Activated T-cell treated with anti-CD3 and anti-CD28 coated beads for 1 hour (primary cell): Measurements from ENCODE around the gene CNPY3.
"Not testable (repeated sequence)": the region's sequence is repeated elsewhere in the genome, so short reads cannot be mapped to it uniquely, and the experiment has no call there.

ENCODE experiments used
- DNase-seq: peaks from one replicate; pipeline ENCODE4 v3.0.0-alpha.2; 2020; ENCODE audit warnings: low read depth

Gene CNPY3

DNA sequence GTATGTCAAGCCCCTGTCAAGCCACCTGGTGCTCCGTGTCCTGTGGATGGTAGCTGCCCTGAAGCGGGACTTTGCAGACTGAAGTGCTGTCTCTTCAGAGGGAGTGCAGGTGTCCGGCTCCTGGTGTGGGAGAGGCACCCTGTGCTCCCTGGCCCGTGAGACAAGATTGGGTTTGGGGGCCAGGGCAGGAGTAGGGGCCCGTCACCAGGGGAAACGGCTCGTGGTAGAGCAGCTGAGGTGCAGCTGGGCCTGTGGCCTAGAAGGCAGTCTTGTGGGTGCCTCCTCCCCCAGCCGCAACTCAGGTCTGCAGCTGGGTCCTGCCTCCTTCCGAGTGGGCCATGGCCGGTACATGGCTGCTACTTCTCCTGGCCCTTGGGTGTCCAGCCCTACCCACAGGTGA is 13.5 kb upstream of the CNPY3 start, which contains the start of gene PTCRA:
Gene PTCRA (plus strand): TSS at position 322 of the 400 bp plus-strand sequence. CDS start 17 bp downstream, at position 339.
- DNase-seq = no peak

DNA sequence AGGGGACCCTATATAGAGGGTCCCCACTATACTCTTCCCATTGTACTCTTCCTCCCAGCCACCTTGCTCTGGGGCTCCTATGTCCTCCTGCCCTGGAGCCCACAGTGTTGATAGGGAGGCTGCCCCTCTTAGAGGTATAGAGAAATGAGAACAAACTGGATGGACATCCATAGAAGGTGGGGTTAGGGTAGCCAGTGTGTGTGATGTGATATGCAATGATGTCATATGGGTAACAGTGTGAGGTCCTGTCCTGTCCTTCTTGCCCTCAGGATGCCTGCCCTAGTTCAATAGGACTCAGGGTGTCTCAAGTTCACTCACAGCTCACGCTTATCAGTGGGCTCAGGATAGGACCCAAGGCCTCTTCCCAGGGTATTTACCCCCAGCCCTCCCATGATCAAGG is 13.0 kb upstream of the CNPY3 start:
- no peak for DNase-seq

DNA sequence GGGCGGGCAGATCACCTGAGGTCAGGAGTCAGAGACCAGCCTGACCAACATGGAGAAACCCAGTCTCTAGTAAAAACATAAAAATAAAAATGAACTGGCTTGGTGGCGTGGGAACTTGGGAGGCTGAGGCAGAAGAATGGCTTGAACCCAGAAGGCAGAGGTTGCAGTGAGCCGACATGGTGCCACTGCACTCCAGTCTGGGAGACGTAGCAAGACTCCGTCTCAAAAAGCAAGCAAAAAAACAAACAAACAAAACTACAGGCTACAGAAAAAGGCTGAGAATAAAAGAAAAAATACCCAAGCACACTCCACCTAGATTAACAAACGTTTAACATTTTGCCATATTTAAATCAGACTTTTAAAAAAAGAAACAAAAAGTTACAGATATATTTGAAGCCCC is 7.5 kb upstream of the CNPY3 start:
- no peak for DNase-seq

DNA sequence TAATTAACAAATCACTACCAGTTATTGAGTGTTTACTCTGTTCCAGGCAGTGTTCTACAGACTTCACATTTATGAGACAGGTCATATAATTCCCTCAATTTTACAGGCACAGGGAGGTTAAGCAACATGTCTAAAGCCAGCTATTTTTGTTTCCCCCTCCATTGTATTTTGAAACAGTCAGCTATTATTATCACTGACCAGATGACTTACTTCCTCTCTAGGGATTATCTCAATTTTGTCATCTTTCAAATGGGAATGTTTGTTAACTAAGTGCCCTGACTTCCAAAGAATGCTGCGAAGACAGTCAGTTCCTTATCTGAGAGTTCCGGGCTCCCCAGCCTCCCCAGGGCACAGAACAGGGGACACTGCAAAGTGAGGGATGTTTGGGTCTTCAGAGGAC is 5.6 kb upstream of the CNPY3 start:
- no peak for DNase-seq

DNA sequence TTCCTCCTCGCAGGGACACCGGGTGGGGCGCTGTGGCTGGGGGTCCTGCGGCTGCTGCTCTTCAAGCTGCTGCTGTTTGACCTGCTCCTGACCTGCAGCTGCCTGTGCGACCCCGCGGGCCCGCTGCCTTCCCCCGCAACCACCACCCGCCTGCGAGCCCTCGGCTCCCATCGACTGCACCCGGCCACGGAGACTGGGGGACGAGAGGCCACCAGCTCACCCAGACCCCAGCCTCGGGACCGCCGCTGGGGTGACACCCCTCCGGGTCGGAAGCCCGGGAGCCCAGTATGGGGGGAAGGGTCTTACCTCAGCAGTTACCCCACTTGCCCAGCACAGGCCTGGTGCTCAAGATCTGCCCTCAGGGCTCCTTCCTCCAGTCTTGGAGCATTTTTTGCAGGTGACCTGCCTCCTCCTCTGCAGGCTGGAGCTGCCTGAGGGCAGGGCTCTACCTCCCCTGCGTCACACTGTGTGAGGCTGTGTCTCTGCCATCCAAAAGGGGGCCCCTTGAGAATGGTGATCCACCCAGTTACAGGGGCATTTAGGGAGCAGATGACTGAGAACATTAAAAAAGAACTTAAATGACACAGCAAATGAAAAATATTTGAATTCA is 3.9 kb upstream of the CNPY3 start:
- DNase-seq = no peak

DNA sequence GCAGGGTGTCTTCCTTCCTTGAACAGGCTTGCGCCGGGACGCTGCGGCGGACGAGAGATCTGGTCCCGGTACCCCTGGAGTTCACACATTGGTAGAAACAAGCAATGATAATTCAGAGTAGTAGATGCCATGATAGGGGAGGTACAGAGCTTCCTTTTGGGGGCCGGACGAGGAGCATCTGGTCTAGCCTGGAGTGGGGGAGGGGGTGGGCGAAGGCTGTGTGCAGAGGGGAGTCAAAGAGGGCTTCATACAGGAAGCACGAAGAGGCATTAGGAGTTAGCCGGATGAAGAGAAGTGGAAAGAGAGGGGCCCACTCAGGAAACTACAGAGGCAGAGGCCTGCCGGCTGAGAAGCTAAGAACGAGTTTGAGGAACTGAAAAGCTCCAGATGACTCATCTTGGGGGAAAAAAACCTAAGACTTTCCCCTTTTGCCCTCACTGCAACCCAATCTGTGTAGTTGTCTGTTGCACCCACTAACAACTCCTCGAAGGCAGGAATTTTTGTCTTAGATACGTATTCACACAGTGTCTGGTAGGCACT is 611 bp downstream of the CNPY3 start:
- peak; percentile 29 for DNase-seq

DNA sequence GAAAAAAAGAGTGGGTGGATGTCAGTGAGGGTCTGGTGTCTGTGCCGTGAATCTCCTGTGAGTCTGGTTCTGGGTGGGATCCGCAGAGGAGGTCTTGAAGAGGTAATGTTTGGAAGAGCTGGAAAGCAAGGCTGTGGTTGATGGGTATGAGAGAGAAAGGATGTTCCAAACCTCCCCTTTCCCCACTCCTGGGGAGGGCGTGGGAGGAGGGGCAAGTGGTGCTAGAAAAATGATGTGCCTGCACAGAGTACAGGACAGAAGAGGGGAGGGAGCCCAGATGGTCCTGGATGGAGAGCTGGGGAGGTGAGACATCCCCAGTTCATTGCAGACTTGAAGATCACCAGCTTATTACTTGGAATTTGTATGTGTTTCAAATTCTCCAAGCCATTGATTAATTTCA is 3.1 kb downstream of the CNPY3 start:
- no peak for DNase-seq

DNA sequence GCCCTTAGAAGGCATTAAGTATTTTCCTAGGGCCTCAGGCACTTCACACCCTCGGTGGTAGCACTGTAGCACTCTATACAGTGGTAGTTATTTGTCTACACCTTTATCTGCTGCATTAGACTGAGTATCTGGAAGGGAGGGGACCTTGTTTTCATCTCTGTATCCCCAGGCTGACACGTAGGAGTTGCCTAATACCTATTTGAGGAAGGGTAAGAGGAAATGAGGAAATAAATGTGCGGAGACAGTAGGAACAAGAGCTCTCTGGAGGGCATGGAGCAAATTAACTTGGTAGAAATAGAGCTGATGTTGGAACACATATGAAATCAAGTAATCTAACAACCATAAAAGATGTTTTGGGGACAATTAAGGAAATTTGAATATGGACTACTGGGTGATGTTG is 3.9 kb downstream of the CNPY3 start:
- no peak for DNase-seq

DNA sequence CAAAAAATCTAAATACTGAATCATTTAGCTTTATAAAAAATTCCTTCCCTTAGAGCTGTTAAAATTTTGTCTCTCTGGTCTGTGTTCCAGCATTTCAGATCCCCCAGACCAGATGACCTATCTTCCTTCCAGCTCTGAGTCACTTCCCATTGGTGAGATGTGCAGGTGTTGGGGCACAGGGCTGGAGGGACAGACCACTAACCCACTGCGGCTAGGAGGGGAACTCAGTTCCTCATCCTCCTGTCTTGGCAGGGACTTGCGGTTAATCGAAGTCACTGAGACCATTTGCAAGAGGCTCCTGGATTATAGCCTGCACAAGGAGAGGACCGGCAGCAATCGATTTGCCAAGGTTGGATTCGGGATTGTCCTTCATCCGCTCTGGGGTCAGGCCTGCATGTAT is 6.0 kb downstream of the CNPY3 start:
- DNase-seq = no peak

DNA sequence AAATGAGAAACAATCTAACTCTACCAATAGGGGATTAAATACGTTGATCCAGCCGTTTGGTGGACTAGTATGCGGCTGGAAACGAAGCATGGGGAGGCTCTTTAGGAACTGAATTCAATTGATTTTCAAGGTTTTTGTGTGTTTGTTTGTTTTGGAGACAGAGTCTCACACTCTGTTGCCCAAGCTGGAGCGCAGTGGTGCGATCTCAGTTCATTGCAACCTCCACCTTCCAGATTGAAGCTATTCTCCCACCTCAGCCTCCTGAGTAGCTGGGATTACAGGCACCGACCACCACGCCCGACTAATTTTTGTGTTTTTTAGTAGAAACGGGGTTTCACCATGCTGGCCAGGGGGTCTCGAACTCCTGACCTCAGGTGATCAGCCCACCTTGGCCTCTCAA is 7.1 kb downstream of the CNPY3 start:
- DNase-seq = no peak

DNA sequence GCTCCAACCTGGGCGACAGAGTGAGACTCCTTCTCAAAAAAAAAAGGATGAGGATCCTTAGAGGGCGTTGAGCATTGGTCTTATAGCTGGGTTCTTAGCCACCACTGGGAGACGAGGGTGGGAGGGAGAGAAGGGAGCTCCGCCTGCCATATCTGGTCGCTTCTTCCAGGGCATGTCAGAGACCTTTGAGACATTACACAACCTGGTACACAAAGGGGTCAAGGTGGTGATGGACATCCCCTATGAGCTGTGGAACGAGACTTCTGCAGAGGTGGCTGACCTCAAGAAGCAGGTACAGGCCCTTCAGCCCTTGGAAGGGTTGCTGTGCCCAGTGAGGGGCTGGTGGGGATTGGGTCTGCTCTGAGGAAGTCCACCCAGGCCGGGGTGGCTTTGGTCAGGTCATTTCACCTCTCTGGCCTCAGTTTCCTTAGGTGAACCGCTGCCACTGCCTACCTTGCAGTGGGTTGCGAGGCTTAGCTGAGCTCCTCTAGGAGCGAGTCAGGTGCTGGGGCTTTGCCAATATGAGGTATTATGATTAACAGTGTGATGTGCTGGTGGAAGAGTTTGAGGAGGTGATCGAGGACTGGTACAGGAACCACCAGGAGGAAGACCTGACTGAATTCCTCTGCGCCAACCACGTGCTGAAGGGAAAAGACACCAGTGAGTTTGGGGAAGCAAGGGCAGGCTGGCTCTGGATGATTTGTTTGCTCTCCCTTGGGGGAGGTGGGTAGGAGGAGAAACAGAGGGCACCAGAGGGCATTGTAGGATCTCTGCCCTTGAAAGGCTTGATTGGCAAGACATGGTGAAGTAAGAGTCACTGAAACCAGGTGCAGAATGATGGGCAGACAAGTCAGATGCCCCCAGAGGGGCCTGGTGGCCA is 8.5 kb downstream of the CNPY3 start:
- no peak for DNase-seq

DNA sequence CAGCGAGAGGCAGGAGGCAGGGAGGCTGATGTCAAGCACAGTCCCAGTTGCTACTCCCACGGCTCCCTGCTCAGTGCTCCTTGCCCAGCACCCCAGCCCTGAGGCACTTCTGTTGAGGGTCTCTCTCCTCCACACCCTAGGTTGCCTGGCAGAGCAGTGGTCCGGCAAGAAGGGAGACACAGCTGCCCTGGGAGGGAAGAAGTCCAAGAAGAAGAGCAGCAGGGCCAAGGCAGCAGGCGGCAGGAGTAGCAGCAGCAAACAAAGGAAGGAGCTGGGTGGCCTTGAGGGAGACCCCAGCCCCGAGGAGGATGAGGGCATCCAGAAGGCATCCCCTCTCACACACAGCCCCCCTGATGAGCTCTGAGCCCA is 9.1 kb downstream of the CNPY3 start:
- no peak for DNase-seq

DNA sequence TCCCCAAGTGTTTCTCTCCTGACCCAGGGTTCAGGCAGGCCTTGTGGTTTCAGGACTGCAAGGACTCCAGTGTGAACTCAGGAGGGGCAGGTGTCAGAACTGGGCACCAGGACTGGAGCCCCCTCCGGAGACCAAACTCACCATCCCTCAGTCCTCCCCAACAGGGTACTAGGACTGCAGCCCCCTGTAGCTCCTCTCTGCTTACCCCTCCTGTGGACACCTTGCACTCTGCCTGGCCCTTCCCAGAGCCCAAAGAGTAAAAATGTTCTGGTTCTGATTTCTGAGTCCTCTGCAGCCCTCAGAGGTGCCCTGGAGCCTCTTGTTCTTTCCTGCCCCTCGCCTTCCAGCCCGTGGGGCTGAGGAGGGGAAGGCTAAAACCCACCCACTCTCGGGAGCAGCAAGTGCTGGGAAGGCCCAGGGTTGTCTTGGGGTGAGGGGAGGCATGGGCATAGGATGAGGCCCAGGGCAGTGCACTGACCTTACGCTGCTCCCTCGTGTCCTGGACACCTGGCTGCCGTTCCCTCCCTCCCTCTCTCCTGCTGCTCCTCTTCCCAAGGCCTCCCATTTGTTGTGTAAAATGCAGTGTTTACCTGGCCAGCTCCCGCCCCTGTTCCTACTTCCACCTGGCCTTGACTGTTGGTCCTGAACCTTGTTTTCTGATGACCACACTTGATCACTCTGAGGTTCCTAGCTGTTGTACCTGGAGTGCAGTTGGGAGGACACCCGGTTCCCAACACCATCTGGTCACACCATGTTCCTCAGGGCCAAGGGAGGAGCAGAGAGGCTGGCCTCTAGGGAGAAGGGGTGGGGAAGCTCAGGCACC is 9.9 kb downstream of the CNPY3 start:
- DNase-seq = no peak

DNA sequence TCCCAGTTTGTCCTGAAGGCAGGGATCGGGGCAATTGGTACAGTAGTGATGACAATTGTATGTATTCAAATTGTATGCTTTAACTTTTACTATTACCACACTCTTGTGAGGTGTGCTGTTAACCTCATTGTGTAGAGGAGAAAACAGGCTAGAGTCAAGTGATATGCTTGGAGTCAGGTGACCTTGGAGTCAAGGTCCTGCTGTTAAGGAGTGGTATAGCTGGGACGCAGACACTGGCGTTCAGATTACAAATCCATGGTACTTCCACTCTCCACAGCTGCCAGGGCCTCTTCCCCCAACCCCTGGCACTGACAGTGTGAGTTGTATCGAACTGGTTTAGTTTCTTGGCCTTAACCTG is 10.5 kb downstream of the CNPY3 start:
- DNase-seq = no peak

DNA sequence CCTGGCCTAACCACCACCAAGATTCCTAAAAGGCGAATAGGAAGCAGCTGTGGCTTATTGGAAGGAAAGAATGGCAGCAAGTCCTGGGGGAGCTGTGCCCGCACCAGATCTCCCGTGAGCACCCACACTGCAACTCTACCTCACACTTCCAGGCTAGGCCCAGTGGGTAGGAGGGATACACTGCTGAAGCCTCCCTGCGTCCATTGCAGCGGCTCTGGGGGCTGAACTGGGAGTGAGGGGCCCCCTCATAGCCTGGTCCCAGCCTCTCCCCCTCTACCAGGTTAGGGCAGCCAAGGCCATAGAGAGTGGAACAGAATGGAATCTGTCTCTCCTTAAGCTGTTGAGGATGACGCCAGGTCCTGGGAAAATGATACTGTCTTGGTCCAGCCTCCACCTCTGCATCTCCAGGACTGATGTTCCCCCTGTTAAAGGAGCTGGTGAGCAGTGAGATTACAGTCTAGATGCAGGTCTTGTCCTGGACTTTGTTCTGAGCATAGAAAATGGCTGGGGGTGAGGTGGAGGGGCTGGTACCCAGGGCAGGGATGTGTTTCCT is 11.3 kb downstream of the CNPY3 start:
- no peak for DNase-seq

DNA sequence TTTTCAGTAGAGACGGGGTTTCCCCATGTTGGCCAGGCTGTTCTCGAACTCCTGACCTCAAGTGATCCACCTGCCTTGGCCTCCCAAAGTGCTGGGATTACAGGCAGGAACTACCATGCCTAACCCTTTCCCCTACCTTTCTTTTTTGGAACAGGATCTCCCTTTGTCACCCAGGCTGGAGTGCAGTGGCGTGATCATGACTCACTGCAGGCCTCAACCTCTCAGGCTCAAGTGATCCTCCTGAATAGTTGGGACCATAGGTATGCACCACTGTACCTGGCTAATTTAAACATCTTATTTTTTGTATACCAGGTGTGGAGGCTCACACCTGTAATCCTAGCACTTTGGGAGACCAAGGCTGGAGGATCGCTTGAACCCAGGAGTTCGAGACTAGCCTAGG is 12.1 kb downstream of the CNPY3 start:
- not testable (repeated sequence) for DNase-seq

DNA sequence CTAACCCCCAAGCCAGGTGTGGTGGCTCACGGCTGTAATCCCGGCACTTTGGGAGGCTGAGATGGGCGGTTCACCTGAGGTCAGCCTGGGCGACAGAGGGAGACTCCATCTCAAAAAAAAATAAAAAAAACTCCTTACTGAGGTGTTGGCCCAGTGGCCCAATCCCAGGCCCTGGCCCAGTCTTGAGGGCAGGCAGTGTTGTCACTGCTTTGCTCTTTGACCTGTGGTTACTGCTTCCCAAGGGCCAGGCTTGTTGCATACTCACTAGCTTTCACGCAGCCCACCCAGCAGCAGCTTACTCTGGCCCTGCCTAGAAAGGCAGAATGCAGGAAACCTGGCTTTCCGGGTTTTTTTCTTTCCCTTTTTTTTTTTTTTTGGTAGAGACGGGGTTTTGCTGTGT is 13.2 kb downstream of the CNPY3 start:
- no peak for DNase-seq

DNA sequence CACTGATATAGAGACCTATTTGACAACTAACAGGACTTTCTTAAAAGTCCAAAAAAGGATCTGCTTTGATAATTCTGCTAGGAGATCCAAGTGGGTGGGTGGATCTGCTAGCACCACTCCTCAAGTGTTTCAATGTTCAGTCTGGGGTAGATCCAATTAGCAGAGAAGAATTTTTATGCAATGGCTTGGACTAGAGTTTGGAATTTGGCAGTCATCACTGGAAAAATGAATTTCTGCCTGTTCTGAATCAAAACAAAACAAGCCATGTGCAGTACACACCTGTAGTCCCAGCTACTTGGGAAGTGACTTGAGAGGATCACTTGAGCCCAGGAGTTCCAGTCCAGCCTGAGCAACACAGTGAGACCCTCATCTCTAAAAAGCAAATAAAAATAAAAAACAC is 18.7 kb downstream of the CNPY3 start:
- DNase-seq = no peak

DNA sequence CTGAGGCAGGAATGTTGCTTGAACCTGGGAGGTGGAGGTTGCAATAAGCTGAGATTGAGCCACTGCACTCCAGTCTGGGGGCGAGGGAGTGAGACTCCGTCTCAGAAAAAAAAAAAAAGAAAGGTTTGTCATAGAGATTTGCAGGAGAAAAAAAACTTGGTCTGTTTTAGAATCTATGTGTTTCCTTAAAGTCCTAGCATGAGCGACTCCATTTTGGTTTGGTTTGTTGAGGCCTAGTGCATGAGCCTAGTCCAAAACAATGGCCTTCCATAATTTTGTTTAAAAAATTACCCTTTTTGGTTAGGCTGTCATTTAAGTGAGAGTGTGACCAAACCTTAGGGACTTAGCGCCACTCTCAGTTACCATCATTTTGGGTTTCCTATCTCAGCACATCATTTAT is 23.1 kb downstream of the CNPY3 start:
- no peak for DNase-seq

DNA sequence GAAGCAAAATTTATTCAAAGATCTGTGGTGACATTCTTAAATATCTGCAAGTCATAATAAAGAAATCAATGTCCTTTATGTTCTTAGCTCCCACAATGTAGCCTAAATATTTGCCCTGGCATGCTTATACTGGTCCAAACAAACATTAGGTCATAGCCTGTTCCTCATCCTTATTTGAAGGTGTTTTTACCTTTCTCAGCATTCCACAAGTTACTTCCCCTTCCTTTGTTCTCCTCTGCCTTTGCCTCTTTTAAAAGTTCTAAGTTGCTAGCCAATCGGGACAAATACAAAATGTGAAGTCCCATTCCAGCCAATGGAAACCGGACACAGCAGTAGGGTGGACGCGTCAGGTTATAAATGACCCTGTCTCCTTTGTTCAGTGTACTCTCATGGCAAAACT is 25.1 kb downstream of the CNPY3 start:
- not testable (repeated sequence) for DNase-seq

DNA sequence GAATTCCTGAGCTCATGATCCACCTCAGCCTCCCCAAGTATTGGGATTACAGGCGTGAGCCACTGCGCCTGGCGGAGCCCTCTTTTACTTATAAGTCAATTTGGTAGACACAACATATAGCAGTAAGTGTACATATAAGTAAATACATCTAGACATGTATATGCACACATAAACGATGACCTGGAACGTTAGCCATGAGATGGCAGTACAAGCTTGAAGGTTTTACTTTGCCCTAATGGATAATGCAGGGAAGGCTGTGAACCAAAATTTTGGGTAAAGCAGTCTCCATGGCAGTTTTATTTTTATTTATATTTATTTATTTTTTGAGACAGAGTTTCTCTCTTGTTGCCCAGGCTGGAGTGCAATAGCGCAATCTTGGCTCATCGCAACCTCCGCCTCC is 28.8 kb downstream of the CNPY3 start:
- no peak for DNase-seq

DNA sequence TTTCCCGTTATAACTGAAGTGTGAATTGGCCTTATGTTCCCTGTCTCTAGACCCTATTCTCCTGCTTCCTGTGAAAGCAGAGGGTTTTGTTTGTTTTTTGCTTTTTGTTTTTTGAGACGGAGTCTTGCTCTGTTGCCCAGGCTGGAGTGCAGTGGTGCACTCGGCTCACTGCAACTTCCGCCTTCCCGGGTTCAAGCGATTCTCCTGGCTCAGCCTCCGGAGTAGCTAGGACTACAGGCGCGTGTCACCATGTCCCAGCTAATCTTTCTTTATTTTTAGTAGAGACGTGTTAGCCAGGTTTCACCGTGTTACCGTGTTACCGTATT is 30.6 kb downstream of the CNPY3 start:
- no peak for DNase-seq
